ENCODE data around the gene SMC6. TPM values are rescaled to one million over a fixed set of nuclear protein-coding genes. Genes with fewer than 3 reads are reported as not detected.
A peak's percentile ranks its signal among the peaks of the same experiment; 100 is the strongest.

SMC6 gene
- total RNA-seq, 1 experiment from 2014 or later: 40.3 TPM

- H4K8ac ChIP-seq (replicated peaks; ENCODE audit: insufficient read length, low read depth, low read length): no peak overlapping the region
- no peak overlapping the region for H3K9ac ChIP-seq (ENCODE audit: extremely low read depth, insufficient read length, low read length)
- Mint-ChIP-seq H3K4me3 (peak overlapping the region; percentile 88 to 96), H3K36me3 (ENCODE audit: insufficient read depth in 1 of 3, low read depth in 3 of 3) (no peaks in the 10 kb centered on the region; a peak in 1 of 7 replicates), H3K4me1 (peaks cover 40 to 49% of the 10 kb centered on the region in 2 experiments), H3K27ac (no peak overlapping the region; a peak in 1 of 7 replicates), H3K9me3 (no peaks in the 10 kb centered on the region), H3K27me3 (ENCODE audit: low read depth) (no peaks in the 10 kb centered on the region)
- no peak overlapping the region for H4K5ac ChIP-seq (ENCODE audit: insufficient read length, low read depth, low read length)
- no peak overlapping the region for H3K4ac ChIP-seq (ENCODE audit: low read depth, low read length)
- no peak overlapping the region for H2BK12ac ChIP-seq (ENCODE audit: insufficient read length, low read depth, low read length)
- H3K27me3 ChIP-seq (ENCODE audit: insufficient read depth, low read length): no peaks in the 10 kb centered on the region
- peaks cover 20% of the 10 kb centered on the region; the same call in 1 of the 2 replicates for H3K79me2 ChIP-seq (ENCODE audit: insufficient read depth, low read length)
- no peak overlapping the region for H3K56ac ChIP-seq (ENCODE audit: insufficient read length, low read depth, low read length)
- H3K14ac ChIP-seq (ENCODE audit: insufficient read depth, low read length): no peak overlapping the region
- H2BK20ac ChIP-seq (ENCODE audit: low read depth, low read length, poor library complexity, severe bottlenecking): no peak overlapping the region
- no peak overlapping the region for H2BK15ac ChIP-seq (ENCODE audit: low read depth, low read length)
- no peak overlapping the region for H2BK5ac ChIP-seq (ENCODE audit: insufficient read length, low read length)
- no peaks in the 10 kb centered on the region for H3K79me1 ChIP-seq (ENCODE audit: insufficient read depth, low read depth, low read length, poor library complexity, severe bottlenecking)
- no peak overlapping the region for H3K23ac ChIP-seq (ENCODE audit: insufficient read length, low read depth, low read length)
- H3K4me2 ChIP-seq (ENCODE audit: insufficient read depth, insufficient read length, low read length): peak overlapping the region; percentile 97
- H4K20me1 ChIP-seq (ENCODE audit: control insufficient read depth, insufficient read depth, insufficient read length): no peaks in the 10 kb centered on the region
- no peak overlapping the region for H2AK5ac ChIP-seq (ENCODE audit: insufficient read length, low read length)
- H3T11ph ChIP-seq (ENCODE audit: low read length): no peak overlapping the region
- no CpG with 5 or more reads among the region's 3 CpGs for WGBS (ENCODE audit: extremely low coverage, insufficient read length, low lambda C conversion rate)
- no peak overlapping the region for H3K27ac ChIP-seq (ENCODE audit: insufficient read length, low read depth, low read length)
- H3K18ac ChIP-seq (ENCODE audit: insufficient read length, low read depth, low read length): no peak overlapping the region
- H3K9me3 ChIP-seq (ENCODE audit: control insufficient read depth, low read depth, low read length): no peaks in the 10 kb centered on the region
- H3K4me1 ChIP-seq (ENCODE audit: insufficient read depth, low read length): peaks cover 6% of the 10 kb centered on the region
- H2BK120ac ChIP-seq (ENCODE audit: low read depth, low read length, poor library complexity, severe bottlenecking): no peak overlapping the region
- no peak overlapping the region for H4K91ac ChIP-seq (ENCODE audit: insufficient read length, low read depth, low read length)
- peaks cover 8% of the 10 kb centered on the region for H3K23me2 ChIP-seq (ENCODE audit: insufficient read length, low read depth, low read length, poor library complexity, severe bottlenecking)
- TF ChIP-seq CTCF (conservative IDR thresholded peaks at IDR 0.05): no peak
- DNase-seq: no peak
- H2AFZ ChIP-seq (ENCODE audit: low read length): no peak overlapping the region
These were observed 1.4 kb downstream of the SMC6 start for GRCh38 chr2:17752246-17752645.
